ENCODE data around the gene ARNT2. TPM values are rescaled to one million over a fixed set of nuclear protein-coding genes. Genes with fewer than 3 reads are reported as not detected.

Gene ARNT2
- total and polyA plus RNA-seq, 2 experiments from 2014 or later: 4.6 to 11.6 TPM

DNA sequence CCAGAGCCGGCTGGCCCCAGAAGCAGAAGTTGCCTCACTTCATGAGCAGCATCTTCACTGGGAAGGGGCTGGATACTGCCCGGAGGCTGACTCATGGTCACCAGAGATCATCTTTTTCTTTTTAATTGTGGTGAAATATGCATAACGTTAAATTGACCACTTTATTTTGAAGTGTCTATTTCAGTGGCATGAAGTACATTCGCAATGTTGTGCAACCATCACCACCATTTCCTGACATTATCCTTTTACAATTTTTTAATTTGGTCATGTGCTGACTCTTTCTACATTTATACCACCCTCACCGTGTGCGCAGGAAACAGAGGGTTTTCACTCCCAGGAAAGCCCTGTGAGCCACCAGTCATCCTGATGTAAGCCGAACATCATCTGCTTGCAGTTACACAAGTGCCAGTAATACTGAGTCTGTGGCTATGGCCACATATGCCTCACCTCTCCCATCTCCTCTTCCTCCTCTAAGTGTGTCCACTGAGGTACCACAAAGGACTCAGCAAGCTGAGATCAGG is 239.3 kb downstream of the ARNT2 start (continued):
- TF ChIP-seq REST (IDR thresholded peaks at IDR 0.05; ENCODE audit: unreplicated experiment): no peak
- TF ChIP-seq CREB1 (CRISPR knock-in tag; IDR thresholded peaks at IDR 0.05; ENCODE audit: low read depth): no peak

- Histone ChIP-seq H3K27ac (ENCODE audit: low read depth) (no peak overlapping the region), H3K4me3 (no peak overlapping the region), H2AFZ (no peak overlapping the region), H3K36me3 (ENCODE audit: insufficient read depth) (0 out of 2 replicates have a peak, but pooled peaks cover 14% of the 10 kb centered on the region), H3K79me2 (replicated peaks; ENCODE audit: insufficient read depth) (no peaks in the 10 kb centered on the region), H3K4me2 (no peak overlapping the region), H3K4me1 (ENCODE audit: insufficient read depth) (no peaks in the 10 kb centered on the region), H4K20me1 (replicated peaks; ENCODE audit: insufficient read depth) (no peaks in the 10 kb centered on the region), H3K27me3 (ENCODE audit: insufficient read depth) (no peaks in the 10 kb centered on the region), H3F3A (replicated peaks; ENCODE audit: low read depth) (no peaks in the 10 kb centered on the region), H3K9me2 (ENCODE audit: insufficient read depth) (no peaks in the 10 kb centered on the region)
- Mint-ChIP-seq H3K36me3 (ENCODE audit: low read depth) (peaks cover 24% of the 10 kb centered on the region), H3K9me3 (peaks cover 41% of the 10 kb centered on the region), H3K27ac (no peak overlapping the region), H3K4me1 (no peaks in the 10 kb centered on the region), H3K27me3 (ENCODE audit: insufficient read depth, low read depth, poor library complexity) (peaks cover 6% of the 10 kb centered on the region), H3K4me3 (no peak overlapping the region)
- no peak for DNase-seq (ENCODE audit: low spot score)
- no peak for ATAC-seq
- TF ChIP-seq ZNF331 (CRISPR knock-in tag; IDR thresholded peaks at IDR 0.05; ENCODE audit: low read depth) (no peak), CTCF (conservative IDR thresholded peaks at IDR 0.05; ENCODE audit: low read depth in 2 of 2) (no peak), REST (IDR thresholded peaks at IDR 0.05; ENCODE audit: unreplicated experiment) (no peak), EZH2phosphoT487 (IDR thresholded peaks at IDR 0.05; ENCODE audit: unreplicated experiment) (no peak), POLR2AphosphoS5 (IDR thresholded peaks at IDR 0.05; ENCODE audit: low read depth) (no peak), JUNB (IDR thresholded peaks at IDR 0.05; ENCODE audit: unreplicated experiment) (no peak), STAT1 (IDR thresholded peaks at IDR 0.05; ENCODE audit: unreplicated experiment) (no peak)
- TF ChIP-seq, protein P1, sequence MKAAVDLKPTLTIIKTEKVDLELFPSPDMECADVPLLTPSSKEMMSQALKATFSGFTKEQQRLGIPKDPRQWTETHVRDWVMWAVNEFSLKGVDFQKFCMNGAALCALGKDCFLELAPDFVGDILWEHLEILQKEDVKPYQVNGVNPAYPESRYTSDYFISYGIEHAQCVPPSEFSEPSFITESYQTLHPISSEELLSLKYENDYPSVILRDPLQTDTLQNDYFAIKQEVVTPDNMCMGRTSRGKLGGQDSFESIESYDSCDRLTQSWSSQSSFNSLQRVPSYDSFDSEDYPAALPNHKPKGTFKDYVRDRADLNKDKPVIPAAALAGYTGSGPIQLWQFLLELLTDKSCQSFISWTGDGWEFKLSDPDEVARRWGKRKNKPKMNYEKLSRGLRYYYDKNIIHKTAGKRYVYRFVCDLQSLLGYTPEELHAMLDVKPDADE (IDR thresholded peaks at IDR 0.05): no peak
Measured at GRCh38 chr15:80645494-80646065, 241.4 kb downstream of the ARNT2 start.
